IMR-90 (cell line): ENCODE results near the gene NUDT8. TPM values are rescaled to one million over a fixed set of nuclear protein-coding genes. Genes with fewer than 3 reads are reported as not detected.
A peak's percentile ranks its signal among the peaks of the same experiment; 100 is the strongest.

Experiments
- ATAC-seq: fragments of 200-7000 bp; cut with Tn5 transposase; 2 replicates; pipeline ENCODE4 v1.9.1; 2020; ENCODE audit warnings: low read depth, mild to moderate bottlenecking, moderate library complexity
- BruUV-seq: library from RNA; stranded (reverse); fragments of 400-500 nt; replicated peaks from 2 replicates; lab custom pipeline; 2021; lab: Mats Ljungman, UMichigan
- CTCF ChIA-PET: fragments of 300-600 bp; formaldehyde crosslinking; extraction: SDS; loops from one replicate; lab custom pipeline; 2021; ENCODE audit warnings: antibody characterized with exemption; lab: Yijun Ruan, JAX
- POLR2A ChIA-PET: fragments of 300-600 bp; sonication (Branson Sonifier 250); formaldehyde crosslinking; loops from one replicate; lab custom pipeline; 2022; ENCODE audit warnings: antibody characterized with exemption; ENCODE audit not compliant: unreplicated experiment; lab: Charles Lee
- DNase-seq: peaks from one replicate; pipeline ENCODE4 v3.0.0; 2013
- H2AFZ ChIP-seq: replicated peaks from 2 replicates; pipeline ENCODE3; 2013; ENCODE audit warnings: low read length, mild to moderate bottlenecking; ENCODE audit not compliant: poor library complexity
- H2AK5ac ChIP-seq: 2 replicates; pipeline ENCODE4 v1.6.1; 2013; ENCODE audit warnings: low read depth, low read length, inconsistent platforms
- H2AK9ac ChIP-seq: replicated peaks from 2 replicates; pipeline ENCODE3; 2013; ENCODE audit warnings: mild to moderate bottlenecking, low read depth, low read length, moderate library complexity; ENCODE audit not compliant: poor library complexity
- H2BK120ac ChIP-seq: 2 replicates; pipeline ENCODE4 v1.6.1; 2013; ENCODE audit warnings: low read depth, low read length, inconsistent platforms
- H2BK15ac ChIP-seq: 3 replicates; pipeline ENCODE4 v1.6.1; 2013; ENCODE audit warnings: low read depth, low read length, inconsistent platforms
- H2BK20ac ChIP-seq: 2 replicates; pipeline ENCODE4 v1.6.1; 2013; ENCODE audit warnings: low read depth, mild to moderate bottlenecking, inconsistent platforms, low read length, moderate library complexity
- H2BK5ac ChIP-seq: 2 replicates; pipeline ENCODE4 v1.6.1; 2013; ENCODE audit warnings: mild to moderate bottlenecking, low read depth, low read length, inconsistent platforms; ENCODE audit not compliant: poor library complexity, severe bottlenecking
- H3K14ac ChIP-seq: replicated peaks from 2 replicates; pipeline ENCODE4 v1.6.1; 2013; ENCODE audit warnings: low read depth, low read length, inconsistent platforms
- H3K18ac ChIP-seq: 2 replicates; pipeline ENCODE4 v1.6.1; 2013; ENCODE audit warnings: low read depth, low read length, control low read depth
- H3K23ac ChIP-seq: 2 replicates; pipeline ENCODE4 v1.6.1; 2013; ENCODE audit warnings: low read depth, low read length, inconsistent platforms
- H3K27ac ChIP-seq: 2 replicates; pipeline ENCODE4 v1.5.1; 2013; ENCODE audit warnings: mild to moderate bottlenecking, control low read depth, low read length; ENCODE audit not compliant: insufficient read depth
- H3K27me3 ChIP-seq: 2 replicates; pipeline ENCODE4 v1.6.1; 2013; ENCODE audit warnings: low read length; ENCODE audit not compliant: control insufficient read depth, insufficient read depth
- H3K36me3 ChIP-seq: 2 replicates; pipeline ENCODE4 v1.6.1; 2013; ENCODE audit warnings: low read length, mixed read lengths; ENCODE audit not compliant: control insufficient read depth, insufficient read depth
- H3K4ac ChIP-seq: 2 replicates; pipeline ENCODE4 v1.6.1; 2013; ENCODE audit warnings: low read depth, low read length, inconsistent platforms
- H3K4me1 ChIP-seq: 2 replicates; pipeline ENCODE4 v1.6.1; 2013; ENCODE audit warnings: low read length, mixed read lengths; ENCODE audit not compliant: control insufficient read depth, insufficient read depth
- H3K4me2 ChIP-seq: 2 replicates; pipeline ENCODE4 v1.6.1; 2013; ENCODE audit warnings: low read depth, mild to moderate bottlenecking, control low read depth, low read length, moderate library complexity
- H3K4me3 ChIP-seq: 2 replicates; pipeline ENCODE4 v1.5.1; 2013; ENCODE audit warnings: low read depth, mild to moderate bottlenecking, control low read depth, low read length, moderate library complexity; ENCODE audit not compliant: insufficient read depth
- H3K56ac ChIP-seq: 2 replicates; pipeline ENCODE4 v1.6.1; 2013; ENCODE audit warnings: low read length, inconsistent platforms; ENCODE audit not compliant: insufficient read depth; ENCODE audit errors: extremely low read depth
- H3K79me1 ChIP-seq, 2 experiments: 2 replicates each; pipeline ENCODE4 v1.6.1; 2013; ENCODE audit warnings: low read length in 2 of 2, inconsistent platforms in 1 of 2, low read depth in 1 of 2
- H3K9ac ChIP-seq: 2 replicates; pipeline ENCODE4 v1.6.1; 2013; ENCODE audit warnings: low read depth, low read length, control low read depth
- H3K9me1 ChIP-seq: 2 replicates; pipeline ENCODE4 v1.6.1; 2013; ENCODE audit warnings: low read length, inconsistent platforms; ENCODE audit not compliant: insufficient read depth
- H3K9me3 ChIP-seq: 2 replicates; pipeline ENCODE4 v1.6.1; 2013; ENCODE audit warnings: low read length; ENCODE audit not compliant: control insufficient read depth, insufficient read depth
- H4K20me1 ChIP-seq: 2 replicates; pipeline ENCODE4 v1.6.1; 2013; ENCODE audit warnings: low read length, inconsistent platforms; ENCODE audit not compliant: insufficient read depth
- H4K5ac ChIP-seq: 2 replicates; pipeline ENCODE4 v1.6.1; 2013; ENCODE audit warnings: mild to moderate bottlenecking, low read depth, low read length, control low read depth
- H4K8ac ChIP-seq, 2 experiments: 2 replicates each; pipeline ENCODE4 v1.6.1; 2013; ENCODE audit warnings: low read depth in 2 of 2, low read length in 2 of 2, control low read depth in 1 of 2, inconsistent platforms in 1 of 2
- H4K91ac ChIP-seq: 2 replicates; pipeline ENCODE4 v1.6.1; 2013; ENCODE audit warnings: low read depth, low read length, inconsistent platforms; ENCODE audit not compliant: insufficient read depth
- BHLHE40 ChIP-seq: fragments of 150-350 bp; IDR thresholded peaks from 2 replicates; pipeline ENCODE4 v1.6.1; 2016; ENCODE audit warnings: mild to moderate bottlenecking, low read depth, low read length
- CEBPB ChIP-seq: IDR thresholded peaks from 2 replicates; pipeline ENCODE4 v1.6.1; 2012; ENCODE audit warnings: low read depth, low read length, improper control_type of control experiment
- CHD1 ChIP-seq: IDR thresholded peaks from 2 replicates; pipeline ENCODE4 v1.6.1; 2012; ENCODE audit warnings: low read depth, low read length, improper control_type of control experiment
- ELK1 ChIP-seq: fragments of 150-350 bp; IDR thresholded peaks from 2 replicates; pipeline ENCODE4 v1.6.1; 2016; ENCODE audit warnings: low read depth, mild to moderate bottlenecking, low read length, moderate library complexity, borderline replicate concordance
- MAFK ChIP-seq: IDR thresholded peaks from 2 replicates; pipeline ENCODE4 v1.6.1; 2012; ENCODE audit warnings: low read depth, low read length, improper control_type of control experiment
- MAZ ChIP-seq: IDR thresholded peaks from 2 replicates; pipeline ENCODE4 v1.6.1; 2012; ENCODE audit warnings: low read depth, mild to moderate bottlenecking, low read length, improper control_type of control experiment, moderate library complexity, borderline replicate concordance
- MXI1 ChIP-seq: IDR thresholded peaks from 2 replicates; pipeline ENCODE4 v1.6.1; 2012; ENCODE audit warnings: low read depth, mild to moderate bottlenecking, low read length, moderate library complexity, borderline replicate concordance
- NFE2L2 ChIP-seq: fragments of 150-350 bp; IDR thresholded peaks from 2 replicates; pipeline ENCODE4 v1.6.1; 2016; ENCODE audit warnings: low read depth, mild to moderate bottlenecking, low read length
- POLR2A ChIP-seq: IDR thresholded peaks from 2 replicates; pipeline ENCODE4 v1.6.1; 2012; ENCODE audit warnings: mild to moderate bottlenecking, low read depth, low read length
- RAD21 ChIP-seq: IDR thresholded peaks from 2 replicates; pipeline ENCODE4 v1.6.1; 2012; ENCODE audit warnings: low read length, improper control_type of control experiment
- RCOR1 ChIP-seq: IDR thresholded peaks from 2 replicates; pipeline ENCODE4 v1.6.1; 2012; ENCODE audit warnings: mild to moderate bottlenecking, low read length, improper control_type of control experiment; ENCODE audit not compliant: insufficient replicate concordance
- RFX5 ChIP-seq: IDR thresholded peaks from 2 replicates; pipeline ENCODE4 v1.8.0; 2012; ENCODE audit warnings: low read depth, mild to moderate bottlenecking, low read length, moderate library complexity
- SMC3 ChIP-seq: fragments of 150-350 bp; IDR thresholded peaks from 2 replicates; pipeline ENCODE4 v1.6.1; 2016; ENCODE audit warnings: low read depth, mild to moderate bottlenecking, antibody characterized with exemption, low read length, moderate library complexity
- WGBS, 2 experiments: methylation state at CpG; one replicate each; pipeline versions ENCODE4 v1.1.5 to v1.1.7; 2013; ENCODE audit warnings: missing lambda C conversion rate in 2 of 2; ENCODE audit not compliant: insufficient read length in 1 of 2; ENCODE audit errors: extremely low coverage in 2 of 2; 5-methylcytosine and 5-hydroxymethylcytosine counted together
- dilution Hi-C: fragments of 300-500 bp; cut with HindIII; formaldehyde crosslinking; loops from one replicate; pipeline ENCODE4 v1.14.3; 2018; ENCODE audit warnings: low sequenced_read_pairs; ENCODE audit not compliant: unreplicated experiment
- in situ Hi-C: fragments of 300-500 bp; cut with MboI; formaldehyde crosslinking; loops from 3 replicates; pipeline ENCODE4 v1.14.3; 2019; ENCODE audit warnings: low sequenced_read_pairs, inconsistent platforms, mixed read lengths
- intact Hi-C: fragments of 100-400 bp; cut with micrococcal nuclease; formaldehyde crosslinking; loops from 2 replicates; pipeline ENCODE4 v1.10.0; 2022
- polyA plus RNA-seq, 3 experiments: library from polyadenylated mRNA; depleted of rRNA; stranded (reverse); fragments of >200 nt; gene quantifications; 2 replicates each; pipeline ENCODE4 v1.2.3, GENCODE V29; 2012; ENCODE audit warnings: low replicate concordance in 1 of 3
- total RNA-seq: library from RNA; depleted of rRNA; stranded (reverse); fragments of >200 nt; gene quantifications from 2 replicates; pipeline ENCODE4 v1.2.3, GENCODE V29; 2012

NUDT8 gene
- total and polyA plus RNA-seq, 2 of the 4 experiments (the other 2 are of a cell fraction) = 1.4 to 2.5 TPM

- Histone ChIP-seq H4K5ac (no peak overlapping the region), H4K20me1 (no peaks in the 10 kb centered on the region), H3K27me3 (peaks cover 5% of the 10 kb centered on the region; the same call in 1 of the 2 replicates), H2BK120ac (no peak overlapping the region), H3K23ac (no peak overlapping the region), H2AFZ (peak overlapping the region; percentile 43), H3K9me1 (peaks cover 4% of the 10 kb centered on the region; the same call in 1 of the 2 replicates), H4K91ac (no peak overlapping the region), H3K9me3 (no peaks in the 10 kb centered on the region), H3K36me3 (no peaks in the 10 kb centered on the region), H3K56ac (no peak overlapping the region), H2AK9ac (no peak overlapping the region), H4K8ac (no peak overlapping the region), H3K18ac (no peak overlapping the region), H2BK5ac (no peak overlapping the region), H3K27ac (no peak overlapping the region), H3K4ac (no peak overlapping the region), H3K4me1 (0 out of 2 replicates have a peak, but pooled peaks cover 3% of the 10 kb centered on the region), H3K79me1 (no peaks in the 10 kb centered on the region), H3K4me2 (no peak overlapping the region), H3K9ac (no peak overlapping the region), H3K4me3 (no peak overlapping the region), H3K14ac (no peak overlapping the region), H2BK20ac (no peak overlapping the region), H2AK5ac (no peak overlapping the region), H2BK15ac (no peak overlapping the region)
- in situ Hi-C loops (no loop called here), dilution Hi-C loops (no loop called here), intact Hi-C loops (no loop called here)
- DNase-seq (no peak), ATAC-seq (no peak)
- ChIA-PET CTCF (no interaction called here), POLR2A (no interaction called here)
- TF ChIP-seq SMC3 (no peak), BHLHE40 (no peak), CHD1 (no peak), MAZ (no peak), ELK1 (no peak), RFX5 (no peak), POLR2A (no peak), RCOR1 (no peak), RAD21 (no peak), CEBPB (no peak), MXI1 (no peak), MAFK (no peak), NFE2L2 (no peak)
- no TSS peak for BruUV-seq
- WGBS, 2 experiments = 96% methylated on average over 4 of the region's 12 CpGs; no CpG with 5 or more reads in 1 of the 2 experiments
Measured at GRCh38 chr11:67632175-67632981, 2.6 kb upstream of the NUDT8 start.
